ENCODE measurements around the gene UTP14C. TPM values are rescaled to one million over a fixed set of nuclear protein-coding genes. Genes with fewer than 3 reads are reported as not detected.
"Not testable (repeated sequence)": the region's sequence is repeated elsewhere in the genome, so short reads cannot be mapped to it uniquely, and the experiment has no call there.

The UTP14C gene, protein sequence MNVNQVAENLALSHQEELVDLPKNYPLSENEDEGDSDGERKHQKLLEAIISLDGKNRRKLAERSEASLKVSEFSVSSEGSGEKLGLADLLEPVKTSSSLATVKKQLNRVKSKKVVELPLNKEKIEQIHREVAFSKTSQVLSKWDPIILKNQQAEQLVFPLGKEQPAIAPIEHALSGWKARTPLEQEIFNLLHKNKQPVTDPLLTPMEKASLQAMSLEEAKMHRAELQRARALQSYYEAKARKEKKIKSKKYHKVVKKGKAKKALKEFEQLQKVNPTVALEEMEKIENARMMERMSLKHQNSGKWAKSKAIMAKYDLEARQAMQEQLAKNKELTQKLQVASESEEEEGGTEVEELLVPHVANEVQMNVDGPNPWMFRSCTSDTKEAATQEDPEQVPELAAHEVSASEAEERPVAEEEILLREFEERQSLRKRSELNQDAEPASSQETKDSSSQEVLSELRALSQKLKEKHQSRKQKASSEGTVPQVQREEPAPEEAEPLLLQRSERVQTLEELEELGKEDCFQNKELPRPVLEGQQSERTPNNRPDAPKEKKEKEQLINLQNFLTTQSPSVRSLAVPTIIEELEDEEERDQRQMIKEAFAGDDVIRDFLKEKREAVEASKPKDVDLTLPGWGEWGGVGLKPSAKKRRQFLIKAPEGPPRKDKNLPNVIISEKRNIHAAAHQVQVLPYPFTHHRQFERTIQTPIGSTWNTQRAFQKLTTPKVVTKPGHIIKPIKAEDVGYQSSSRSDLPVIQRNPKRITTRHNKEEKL
- 10 to 100 TPM; 31.7 to 36.7 (median 34.7) TPM for polyA plus RNA-seq (ENCODE audit: insufficient read length in 4 of 4)

DNA sequence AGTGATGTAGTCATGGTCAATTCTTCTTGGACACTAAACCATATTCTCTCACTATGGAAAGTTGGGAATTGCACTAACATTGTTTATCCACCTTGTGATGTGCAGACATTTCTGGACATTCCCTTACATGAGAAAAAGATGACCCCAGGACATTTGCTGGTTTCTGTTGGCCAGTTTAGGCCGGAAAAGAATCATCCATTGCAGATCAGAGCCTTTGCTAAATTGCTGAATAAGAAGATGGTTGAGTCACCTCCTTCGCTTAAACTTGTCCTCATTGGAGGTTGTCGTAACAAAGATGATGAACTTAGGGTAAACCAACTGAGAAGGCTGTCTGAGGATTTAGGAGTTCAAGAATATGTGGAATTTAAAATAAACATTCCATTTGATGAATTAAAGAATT lies at the start of gene UTP14C:
Gene UTP14C (plus strand): TSS at position 211 of the 400 bp plus-strand sequence. CDS start 4,114 bp downstream, outside the sequence.
- no peak for DNase-seq (ENCODE audit: low read depth in 4 of 4, low spot score in 3 of 4)

DNA sequence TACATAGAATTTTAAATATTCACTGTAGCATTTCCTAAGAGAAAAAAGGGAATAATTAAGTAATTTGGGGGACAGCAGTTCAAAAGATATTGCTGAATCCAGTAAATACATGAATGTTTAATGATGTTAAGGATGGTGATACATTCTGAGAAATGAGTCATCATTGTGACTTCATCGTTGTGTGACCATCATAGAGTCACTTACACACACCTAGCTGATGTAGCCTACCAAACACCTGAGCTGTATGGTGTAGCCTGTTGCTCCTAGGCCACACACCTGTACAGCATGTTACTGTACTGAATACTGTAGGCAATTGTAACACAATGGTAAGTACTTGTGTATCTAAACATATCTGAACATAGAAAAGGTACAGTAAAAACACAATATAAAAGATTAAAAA lies 48.1 kb upstream of the UTP14C start:
- DNase-seq (ENCODE audit: low read depth in 4 of 4, low spot score in 3 of 4) = no peak

DNA sequence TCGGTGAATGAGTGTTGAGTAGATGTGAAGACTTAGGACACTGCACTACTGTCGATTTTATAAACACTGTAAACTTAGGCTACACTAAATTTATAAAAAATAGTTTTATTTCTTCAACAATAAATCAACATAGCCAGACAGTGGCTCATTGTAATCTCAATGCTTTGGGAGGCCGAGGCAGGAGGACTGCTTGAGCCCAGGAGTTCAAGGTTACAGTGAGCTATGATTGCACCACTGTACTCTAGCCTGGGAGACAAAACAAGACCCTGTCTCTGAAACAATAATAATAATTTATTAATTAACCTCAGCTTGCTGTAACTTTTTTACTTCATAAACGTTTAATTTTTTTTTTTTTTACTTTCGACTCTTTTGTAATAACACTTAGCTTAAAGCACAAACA lies 47.6 kb upstream of the UTP14C start:
- no peak for DNase-seq (ENCODE audit: low read depth in 4 of 4, low spot score in 3 of 4)

DNA sequence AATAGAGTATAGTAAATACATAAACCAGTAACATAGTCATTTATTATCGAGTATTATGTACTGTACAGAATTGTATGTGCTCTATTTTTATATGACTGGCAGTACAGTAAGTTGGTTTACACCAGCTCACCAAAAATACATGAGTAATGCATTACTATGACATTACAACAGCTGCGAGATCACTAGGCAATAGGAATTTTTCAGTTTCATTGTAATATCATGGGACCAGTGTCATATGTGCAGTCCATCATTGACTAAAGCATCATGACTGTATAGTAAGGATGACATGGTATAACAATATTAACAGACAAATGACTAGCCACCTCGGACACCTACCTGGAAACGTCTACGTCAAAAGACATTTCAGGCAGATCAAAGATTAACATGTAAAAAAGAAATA lies 46.9 kb upstream of the UTP14C start:
- DNase-seq (ENCODE audit: low read depth in 4 of 4, low spot score in 3 of 4) = no peak

DNA sequence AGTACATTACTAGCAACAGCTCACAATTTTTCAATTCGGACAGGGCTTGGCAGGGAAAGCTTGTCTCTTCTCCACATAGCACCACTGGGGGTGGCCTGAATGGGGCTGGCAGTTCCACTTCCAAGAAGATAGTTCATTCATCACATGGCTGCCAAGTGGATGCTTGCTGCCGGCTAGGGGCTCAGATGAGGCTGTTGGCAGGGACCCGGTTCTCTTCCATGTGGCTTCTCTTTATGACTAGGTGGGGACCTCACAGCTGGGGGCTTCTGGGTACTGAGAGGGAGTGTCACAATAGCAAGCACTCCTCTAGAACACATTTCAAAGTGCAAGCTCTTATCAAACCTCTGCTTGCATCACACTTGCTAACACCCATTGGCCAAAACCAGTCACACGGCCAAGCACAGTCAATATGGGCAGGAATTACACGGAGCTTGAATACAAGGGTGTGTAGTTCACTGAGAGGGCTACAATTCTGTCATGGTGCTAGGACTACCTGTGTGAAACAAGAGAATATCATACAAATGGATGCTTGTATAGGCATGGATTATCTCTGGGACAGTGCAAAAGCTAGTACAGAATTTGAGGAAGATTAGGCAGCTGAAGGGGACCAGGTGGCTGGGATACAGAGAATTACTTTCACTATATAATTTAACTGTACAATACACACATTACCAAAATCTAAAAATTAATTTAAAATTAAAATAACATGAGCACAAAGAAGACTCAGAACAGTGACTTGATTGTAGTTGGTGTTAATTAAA lies 45.5 kb upstream of the UTP14C start:
- DNase-seq (ENCODE audit: low read depth in 4 of 4, low spot score in 3 of 4) = no peak

DNA sequence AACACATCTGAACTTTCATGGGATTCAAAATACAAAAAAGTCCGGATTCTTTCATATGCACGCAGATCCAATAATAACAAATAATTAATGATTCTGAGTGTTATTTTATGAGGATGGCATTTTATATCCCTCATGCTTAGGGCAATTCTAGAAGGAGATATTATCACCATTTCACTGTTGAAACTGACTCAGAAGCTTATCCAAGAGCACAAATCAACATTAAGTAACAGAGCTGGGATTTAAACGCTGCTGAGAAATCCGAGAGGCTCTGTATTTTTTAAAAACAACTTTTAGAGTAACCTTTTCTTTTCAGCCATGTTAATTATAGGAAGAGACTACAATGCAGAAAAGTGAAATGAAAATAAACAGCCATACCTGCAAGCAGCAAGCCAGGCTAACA lies 43.6 kb upstream of the UTP14C start:
- DNase-seq (ENCODE audit: low read depth in 4 of 4, low spot score in 3 of 4) = no peak

DNA sequence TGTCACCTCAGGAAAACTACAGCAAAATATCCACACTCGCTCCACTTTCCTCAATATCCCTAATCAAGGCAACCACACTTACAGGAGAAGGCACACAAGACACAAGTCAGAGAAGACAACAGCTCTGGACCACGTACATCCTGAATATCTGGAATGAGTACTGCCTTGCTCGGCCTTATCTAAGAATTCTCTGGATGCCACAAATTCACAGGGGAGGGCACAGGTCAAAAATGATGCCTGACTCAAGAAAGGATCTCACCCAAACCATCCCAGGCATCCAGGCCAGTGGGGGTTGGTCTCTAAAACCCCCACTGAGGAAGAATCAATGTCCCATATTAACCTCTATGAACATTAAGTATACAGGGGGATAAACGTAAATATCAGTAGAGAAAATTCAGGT lies 43.1 kb upstream of the UTP14C start:
- no peak for DNase-seq (ENCODE audit: low read depth in 4 of 4, low spot score in 3 of 4)

DNA sequence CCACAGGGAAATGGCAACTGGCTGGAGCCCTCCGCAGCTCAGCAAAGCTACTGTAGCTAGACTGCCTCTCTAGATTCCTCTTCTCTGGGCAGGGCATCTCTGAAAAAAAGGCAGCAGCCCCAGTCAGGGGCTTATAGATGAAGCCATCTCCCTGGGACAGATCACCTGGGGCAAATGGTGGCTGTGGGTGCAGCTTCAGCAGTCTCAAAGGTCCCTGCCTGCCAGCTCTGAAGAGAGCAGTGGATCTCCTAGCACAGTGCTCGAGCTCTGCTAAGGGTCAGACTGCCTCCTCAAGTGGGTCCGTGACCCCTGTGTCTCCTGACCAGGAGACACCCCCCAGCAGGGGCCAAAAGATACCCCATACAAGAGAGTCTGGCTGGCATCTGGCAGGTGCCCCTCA lies 41.2 kb upstream of the UTP14C start:
- not testable (repeated sequence) for DNase-seq (ENCODE audit: low read depth in 4 of 4, low spot score in 3 of 4)

DNA sequence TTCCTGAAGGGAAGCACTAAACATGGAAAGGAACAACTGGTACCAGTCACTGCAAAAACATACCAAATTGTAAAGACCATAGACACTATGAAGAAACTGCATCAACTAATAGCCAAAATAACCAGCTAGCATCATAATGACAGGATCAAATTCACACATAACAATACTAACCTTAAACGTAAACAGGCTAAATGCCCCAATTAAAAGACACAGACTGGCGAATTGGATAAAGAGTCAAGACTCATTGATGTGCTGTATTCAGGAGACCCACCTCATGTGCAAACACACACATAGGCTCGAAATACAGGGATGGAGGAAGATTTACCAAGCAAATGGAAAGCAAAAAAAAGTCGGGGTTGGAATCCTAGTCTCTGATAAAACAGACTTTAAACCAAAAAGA lies 39.6 kb upstream of the UTP14C start:
- not testable (repeated sequence) for DNase-seq (ENCODE audit: low read depth in 4 of 4, low spot score in 3 of 4)

DNA sequence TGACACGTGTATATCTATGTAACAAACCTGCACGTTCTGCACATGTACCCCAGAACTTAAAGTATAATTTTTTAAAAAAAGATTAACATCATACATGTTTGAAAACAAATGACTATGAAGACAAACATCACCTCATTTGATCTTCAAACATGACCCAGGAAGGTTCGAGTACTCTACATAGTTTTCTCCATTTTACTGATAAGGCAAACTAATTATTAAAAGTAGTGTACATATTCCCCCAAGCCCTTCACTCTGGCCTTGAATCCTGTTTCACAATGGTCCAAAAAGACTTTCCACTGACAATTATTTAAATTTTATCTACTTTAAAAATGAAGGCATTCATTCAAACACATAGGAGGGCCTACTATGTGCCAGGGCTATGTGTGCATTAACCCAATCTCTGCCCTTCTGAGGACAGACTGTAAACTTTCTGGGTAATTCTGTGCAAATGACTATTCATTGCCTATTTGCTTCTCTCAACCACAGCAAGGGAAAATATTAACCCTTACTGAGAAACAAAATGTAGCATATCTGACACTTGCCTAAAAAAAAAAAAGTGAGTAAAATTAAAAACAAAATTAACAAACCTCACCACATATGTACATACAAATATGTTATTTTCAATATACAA lies 35.4 kb upstream of the UTP14C start:
- no peak for DNase-seq (ENCODE audit: low read depth in 4 of 4, low spot score in 3 of 4)

DNA sequence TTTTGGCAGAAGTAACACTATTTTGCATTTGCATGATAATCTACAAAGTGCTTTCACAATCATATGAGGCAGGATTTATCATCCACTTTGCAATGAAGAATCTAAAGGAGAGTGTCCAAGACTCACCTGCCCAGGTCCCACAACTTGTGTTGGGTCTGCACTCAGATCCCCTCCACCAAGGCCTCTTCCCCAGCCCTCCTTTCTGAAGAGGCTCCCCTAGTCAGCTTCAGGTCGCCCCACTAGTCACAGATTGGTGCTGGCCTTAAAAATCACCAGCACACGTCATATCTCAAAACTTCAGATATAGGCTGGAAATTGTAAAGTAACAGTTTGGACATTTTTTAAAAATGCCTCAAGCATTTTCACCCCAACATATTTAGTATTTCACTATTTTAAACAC lies 30.8 kb upstream of the UTP14C start:
- DNase-seq (ENCODE audit: low read depth in 4 of 4, low spot score in 3 of 4) = no peak

DNA sequence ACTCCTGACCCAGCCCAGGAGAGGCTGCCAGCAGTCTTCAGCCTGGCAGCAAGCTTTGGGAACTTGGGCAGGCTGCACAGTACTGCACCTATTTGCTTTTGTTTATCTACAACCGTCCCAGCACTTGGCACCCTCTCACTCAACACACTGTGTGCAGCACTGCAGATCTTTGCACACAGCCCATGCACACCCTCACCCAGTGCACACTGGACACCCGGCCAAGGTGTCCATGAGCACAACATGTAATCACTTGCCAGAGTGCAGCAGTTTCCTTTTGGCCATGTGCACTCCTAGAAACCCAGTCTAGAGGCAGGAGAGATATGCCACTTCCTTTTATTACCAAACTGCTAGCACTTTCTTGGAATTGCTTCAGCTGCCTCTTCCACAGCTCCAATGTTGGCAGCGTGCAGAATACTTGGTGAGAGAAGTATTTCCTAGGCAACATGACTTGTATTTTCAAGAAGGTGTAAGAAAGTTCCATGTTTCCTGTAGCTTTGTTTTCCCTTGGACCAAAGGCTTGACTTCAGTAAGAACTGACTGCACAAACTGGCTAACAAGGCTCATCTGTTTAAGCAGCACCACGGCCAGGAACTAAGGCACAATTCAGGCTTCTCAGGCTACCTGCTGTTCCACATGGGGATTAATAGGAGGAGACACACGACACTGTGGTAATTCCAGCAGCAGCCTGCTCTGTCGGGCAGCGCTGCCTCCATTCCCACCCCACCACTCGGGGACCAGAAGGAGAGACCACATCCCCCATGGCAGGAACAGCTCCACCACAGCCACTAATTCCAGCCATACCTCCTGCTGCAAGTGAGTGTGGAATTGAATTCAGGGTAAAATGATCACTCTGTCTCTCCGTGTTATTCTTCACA lies 28.6 kb upstream of the UTP14C start:
- no peak for DNase-seq (ENCODE audit: low read depth in 4 of 4, low spot score in 3 of 4)

DNA sequence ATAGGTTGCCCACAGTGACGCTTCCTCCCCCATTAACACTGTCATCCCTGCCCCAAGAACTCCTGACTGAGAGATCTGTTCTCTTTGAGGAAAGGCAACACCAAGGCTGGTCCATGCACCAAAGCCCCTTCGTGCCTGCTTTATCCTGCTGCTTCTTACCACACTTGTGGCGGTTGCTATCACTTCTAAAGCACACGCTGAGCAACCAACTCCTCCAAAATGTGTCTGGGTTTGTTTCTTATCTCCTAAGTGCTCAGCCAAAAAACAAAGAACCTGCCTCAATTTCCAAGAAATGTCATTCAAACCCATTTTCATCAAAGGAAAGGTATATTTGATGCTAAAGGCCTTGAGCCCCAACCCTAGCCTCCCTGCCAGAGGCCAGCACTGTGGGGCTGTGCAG lies 27.9 kb upstream of the UTP14C start:
- DNase-seq (ENCODE audit: low read depth in 4 of 4, low spot score in 3 of 4) = no peak

DNA sequence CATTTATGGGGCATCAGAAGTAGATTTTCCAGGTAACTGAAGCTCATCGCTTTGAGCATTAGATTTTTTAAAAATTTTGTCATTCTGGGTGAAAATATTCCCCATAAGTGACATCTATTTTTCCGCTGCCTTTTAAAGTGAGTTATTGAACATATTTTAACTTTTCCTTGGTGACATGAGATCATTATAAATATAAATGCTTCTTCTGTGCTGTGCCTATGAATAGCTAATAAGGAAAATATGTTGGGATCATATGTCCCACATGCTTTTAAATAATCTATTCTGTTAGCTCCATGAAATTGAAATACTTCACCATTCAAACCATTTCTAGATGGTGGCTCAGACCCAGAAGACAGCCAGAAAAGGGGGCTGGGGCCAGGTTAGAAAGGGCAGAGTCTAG lies 27.3 kb upstream of the UTP14C start:
- DNase-seq (ENCODE audit: low read depth in 4 of 4, low spot score in 3 of 4) = no peak

DNA sequence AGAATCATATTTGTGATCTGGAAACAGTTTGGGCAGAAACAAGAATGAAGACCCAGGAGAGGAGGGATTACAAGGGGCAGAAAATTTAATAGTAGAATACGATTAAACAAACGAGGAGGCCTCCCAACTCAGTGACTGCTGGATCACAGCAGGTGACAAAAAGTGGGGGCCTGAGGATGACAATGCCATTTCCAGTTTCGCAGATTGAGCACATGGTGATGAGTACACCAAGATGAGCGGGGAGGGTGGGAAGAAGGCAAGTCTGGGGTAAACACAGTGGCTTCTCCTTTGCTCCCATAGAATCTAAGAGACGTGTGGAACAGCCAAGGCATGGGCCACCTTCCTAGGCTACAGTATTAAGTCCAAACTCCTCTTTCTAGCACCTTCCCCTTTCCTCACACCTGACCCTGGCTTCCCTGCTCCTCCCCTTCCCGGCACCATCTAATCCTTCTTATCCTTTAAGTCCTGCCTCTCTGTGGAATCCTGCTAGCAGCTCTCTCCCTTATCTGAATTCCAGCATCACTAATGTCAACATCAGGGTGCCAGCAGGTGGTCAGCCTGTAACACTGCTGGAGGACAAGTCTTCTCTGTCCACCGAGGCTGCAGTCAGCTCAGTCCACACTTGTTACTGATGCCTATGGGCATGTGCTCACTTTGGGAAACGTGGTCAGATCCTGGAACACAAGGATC lies 26.7 kb upstream of the UTP14C start:
- DNase-seq (ENCODE audit: low read depth in 4 of 4, low spot score in 3 of 4) = no peak

DNA sequence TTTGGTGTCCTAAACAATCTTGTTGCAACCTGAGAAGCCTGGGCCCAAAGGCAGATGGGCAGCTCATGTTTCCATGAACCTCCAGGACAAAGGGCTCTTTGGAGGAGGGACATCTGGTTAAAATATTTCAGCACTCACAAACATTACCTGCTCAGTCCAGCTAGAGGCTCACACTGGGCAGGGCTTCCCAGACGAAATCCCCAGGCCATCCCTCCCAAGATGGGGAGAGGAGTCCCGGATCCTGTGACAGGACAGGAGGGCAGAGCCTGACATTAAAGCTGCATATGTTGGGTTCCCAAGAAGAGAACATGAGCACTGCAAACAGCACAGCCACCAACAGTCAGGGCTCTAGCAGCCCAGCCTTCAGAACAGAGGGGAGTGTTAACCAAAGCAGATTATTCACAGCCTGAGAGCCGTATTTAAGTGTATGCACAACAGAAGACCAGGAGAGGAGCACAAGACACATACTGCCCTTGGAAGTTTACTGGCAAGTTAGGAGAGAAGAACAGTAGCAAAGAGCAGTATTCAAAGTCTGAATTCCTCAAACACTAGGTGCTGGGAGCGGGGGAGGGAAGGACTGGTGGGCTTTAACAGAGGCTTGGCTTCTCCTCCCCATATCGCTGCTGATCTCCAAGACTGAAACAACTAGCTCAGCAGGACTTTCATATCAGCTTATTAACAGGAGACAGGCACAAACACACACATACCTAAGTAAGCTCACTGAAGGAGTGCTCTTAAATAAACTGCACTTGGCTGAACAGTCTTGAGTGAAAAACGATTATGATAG lies 25.6 kb upstream of the UTP14C start:
- no peak for DNase-seq (ENCODE audit: low read depth in 4 of 4, low spot score in 3 of 4)

DNA sequence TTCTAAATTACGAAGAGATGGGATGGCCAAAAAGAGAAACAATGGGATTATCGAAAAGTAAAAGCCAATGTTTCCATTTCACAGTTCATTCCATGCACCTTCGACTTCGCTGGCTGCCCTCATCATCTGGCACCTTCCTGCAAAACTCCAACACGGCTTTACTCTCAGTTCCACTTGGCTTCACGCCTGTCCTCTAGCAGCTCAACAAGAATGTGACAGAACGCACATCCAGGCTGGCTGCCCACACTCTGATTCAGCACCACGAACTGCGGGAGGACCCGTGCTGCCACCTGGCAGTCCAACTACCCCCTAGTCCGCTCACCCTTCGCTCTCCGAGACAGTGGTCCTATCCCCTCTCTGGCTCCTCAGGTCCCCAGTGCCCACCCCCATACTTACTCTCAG lies 25.0 kb upstream of the UTP14C start:
- DNase-seq (ENCODE audit: low read depth in 4 of 4, low spot score in 3 of 4) = no peak

DNA sequence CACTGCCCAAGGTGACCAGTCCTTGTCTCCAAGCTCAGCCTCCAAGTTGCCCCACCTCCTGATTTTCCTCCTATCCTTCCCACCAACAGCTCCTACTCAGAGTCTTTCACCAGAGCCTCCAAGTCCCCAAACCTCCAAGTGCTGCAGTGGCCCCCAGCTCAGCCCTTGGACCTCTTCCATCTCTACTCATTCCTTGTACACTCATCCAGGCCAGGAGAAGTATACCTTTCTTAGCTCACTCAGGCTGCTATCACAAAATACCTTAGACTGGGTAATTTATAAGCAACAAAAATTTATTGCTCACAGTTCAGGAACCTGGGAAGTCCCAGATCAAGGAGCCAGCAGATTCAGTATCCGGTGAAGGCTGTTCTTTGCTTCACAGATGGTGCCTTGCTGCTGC lies 24.6 kb upstream of the UTP14C start:
- no peak for DNase-seq (ENCODE audit: low read depth in 4 of 4, low spot score in 3 of 4)
